Epithelial cell of proximal tubule (primary cell): ENCODE data around the gene ORAI2. TPM values are rescaled to one million over a fixed set of nuclear protein-coding genes. Genes with fewer than 3 reads are reported as not detected.
"Not testable (repeated sequence)": the region's sequence is repeated elsewhere in the genome, so short reads cannot be mapped to it uniquely, and the experiment has no call there.

Source experiments
- DNase-seq: peaks from one replicate; pipeline ENCODE4 v3.0.0-alpha.2; 2011; ENCODE audit warnings: low read depth
- H3K4me3 ChIP-seq: 2 replicates; pipeline ENCODE4 v1.5.1; 2011; ENCODE audit warnings: low read depth, mild to moderate bottlenecking, low read length
- total RNA-seq: library from RNA; depleted of rRNA; stranded (reverse); fragments of >200 nt; gene quantifications from 2 replicates; pipeline ENCODE4 v1.2.3, GENCODE V29; 2015
- TF ChIP-seq, protein P1 (sequence below): conservative IDR thresholded peaks from 2 replicates; pipeline ENCODE4 v1.5.1; 2012; ENCODE audit warnings: low read depth, mild to moderate bottlenecking, low read length

ORAI2 gene
- total RNA-seq, 1 donor from 2014 or later: 46.6 TPM

- peak; percentile 36 for DNase-seq
- TF ChIP-seq, protein P1, sequence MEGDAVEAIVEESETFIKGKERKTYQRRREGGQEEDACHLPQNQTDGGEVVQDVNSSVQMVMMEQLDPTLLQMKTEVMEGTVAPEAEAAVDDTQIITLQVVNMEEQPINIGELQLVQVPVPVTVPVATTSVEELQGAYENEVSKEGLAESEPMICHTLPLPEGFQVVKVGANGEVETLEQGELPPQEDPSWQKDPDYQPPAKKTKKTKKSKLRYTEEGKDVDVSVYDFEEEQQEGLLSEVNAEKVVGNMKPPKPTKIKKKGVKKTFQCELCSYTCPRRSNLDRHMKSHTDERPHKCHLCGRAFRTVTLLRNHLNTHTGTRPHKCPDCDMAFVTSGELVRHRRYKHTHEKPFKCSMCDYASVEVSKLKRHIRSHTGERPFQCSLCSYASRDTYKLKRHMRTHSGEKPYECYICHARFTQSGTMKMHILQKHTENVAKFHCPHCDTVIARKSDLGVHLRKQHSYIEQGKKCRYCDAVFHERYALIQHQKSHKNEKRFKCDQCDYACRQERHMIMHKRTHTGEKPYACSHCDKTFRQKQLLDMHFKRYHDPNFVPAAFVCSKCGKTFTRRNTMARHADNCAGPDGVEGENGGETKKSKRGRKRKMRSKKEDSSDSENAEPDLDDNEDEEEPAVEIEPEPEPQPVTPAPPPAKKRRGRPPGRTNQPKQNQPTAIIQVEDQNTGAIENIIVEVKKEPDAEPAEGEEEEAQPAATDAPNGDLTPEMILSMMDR: peak; percentile 68
These were observed 29.1 kb upstream of the ORAI2 start for GRCh38 chr7:102404005-102404861.

DNA sequence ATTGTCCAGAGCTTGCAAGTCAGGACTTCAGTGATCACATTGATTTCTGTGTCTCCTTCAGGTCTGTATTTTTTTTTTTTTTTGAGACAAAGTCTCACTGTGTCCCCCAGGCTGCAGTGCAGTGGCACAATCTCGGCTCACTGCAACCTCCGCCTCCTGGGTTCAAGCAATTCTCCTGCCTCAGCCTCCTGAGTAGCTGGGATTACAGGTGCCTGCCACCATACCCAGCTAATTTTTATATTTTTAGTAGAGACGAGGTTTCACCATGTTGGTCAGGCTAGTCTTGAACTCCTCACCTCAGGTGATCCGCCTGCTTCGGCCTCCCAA lies 28.6 kb upstream of the ORAI2 start:
- not testable (repeated sequence) for DNase-seq, H3K4me3 ChIP-seq

More at GRCh38 chr7:102404005-102404861, 29.1 kb upstream of the ORAI2 start:
- no peak overlapping the region for H3K4me3 ChIP-seq

DNA sequence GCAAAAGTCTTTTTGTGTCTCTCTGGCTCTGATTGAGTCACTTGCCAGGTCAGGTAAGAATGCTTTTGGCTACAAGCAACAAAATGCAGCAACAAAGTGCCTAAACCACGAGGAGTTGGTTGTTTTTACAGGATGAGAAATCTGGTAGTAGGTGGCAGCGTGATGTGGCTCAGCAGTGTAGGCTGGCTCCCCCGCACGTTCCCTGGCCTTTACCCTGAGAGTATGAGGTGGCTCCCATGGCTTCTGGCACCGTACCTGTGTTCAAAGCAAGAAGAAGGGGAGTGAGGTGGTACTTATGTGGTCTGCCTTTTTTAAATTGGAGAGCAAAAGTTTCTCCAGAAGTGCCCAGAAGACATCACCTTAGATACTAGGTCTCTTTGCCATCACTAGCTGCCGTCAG lies 25.5 kb upstream of the ORAI2 start:
- TF ChIP-seq, protein P1: no peak
- H3K4me3 ChIP-seq: no peak overlapping the region
- no peak for DNase-seq

DNA sequence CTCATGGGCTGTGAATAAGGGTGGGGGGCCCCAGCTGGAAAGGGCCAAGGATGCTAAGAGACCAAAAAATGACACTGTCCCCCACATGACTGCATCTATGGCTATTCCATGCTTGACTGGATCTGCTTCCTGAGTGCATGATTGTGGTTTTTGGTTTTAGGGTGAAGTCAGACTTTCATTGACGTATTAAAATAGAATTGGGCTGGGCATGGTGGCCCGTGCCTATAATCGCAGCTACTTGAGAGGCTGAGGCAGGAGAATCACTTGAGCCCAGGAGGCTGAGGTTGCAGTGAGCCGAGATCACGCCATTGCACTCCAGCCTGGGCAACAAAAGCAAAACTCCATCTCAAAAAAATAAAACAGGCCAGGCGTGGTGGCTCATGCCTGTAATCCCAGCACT lies 24.8 kb upstream of the ORAI2 start:
- not testable (repeated sequence) for DNase-seq

GRCh38 chr7:102409340-102409739 lies 24.0 kb upstream of the ORAI2 start:
- H3K4me3 ChIP-seq: no peak overlapping the region
- DNase-seq: no peak
- TF ChIP-seq, protein P1: no peak

More for the DNA sequence above, 24.8 kb upstream of the ORAI2 start:
- not testable (repeated sequence) for H3K4me3 ChIP-seq

DNA sequence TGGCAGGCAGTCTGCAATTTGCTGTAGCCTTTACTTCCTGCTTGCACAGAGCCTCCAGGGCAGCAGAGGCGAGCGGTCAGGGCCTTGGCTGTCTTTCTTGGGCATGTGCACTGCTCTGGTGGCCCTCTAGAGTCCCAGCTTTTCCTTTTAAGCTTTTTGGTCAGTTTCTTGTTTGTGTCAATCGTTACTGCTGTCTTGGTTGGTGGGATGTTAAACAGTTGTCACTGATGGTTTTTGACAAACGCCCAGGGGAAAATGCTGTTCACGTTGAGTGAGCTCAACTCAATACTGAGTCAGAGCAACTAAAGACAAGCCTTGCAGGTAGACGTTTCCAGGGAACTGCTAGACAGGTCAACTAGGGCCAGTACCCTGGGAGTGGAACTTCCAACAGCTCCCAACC lies 23.3 kb upstream of the ORAI2 start:
- TF ChIP-seq, protein P1: no peak
- no peak for DNase-seq
- no peak overlapping the region for H3K4me3 ChIP-seq

- no peak overlapping the region for H3K4me3 ChIP-seq
- no peak for DNase-seq
- TF ChIP-seq, protein P1: no peak
These were observed 22.5 kb upstream of the ORAI2 start for GRCh38 chr7:102410918-102411317.

GRCh38 chr7:102412548-102412947 lies 20.8 kb upstream of the ORAI2 start:
- TF ChIP-seq, protein P1: peak; percentile 44
- H3K4me3 ChIP-seq: no peak overlapping the region
- no peak for DNase-seq
